Neutrophil (primary cell): ENCODE data around the gene HOXA2.

Source experiments
- H3K27ac ChIP-seq: fragments of 200-600 bp; sonication (generic); 2 replicates; pipeline ENCODE4 v1.5.1; 2016; ENCODE audit warnings: mild to moderate bottlenecking, moderate library complexity
- H3K27me3 ChIP-seq: fragments of 200-600 bp; sonication (generic); 2 replicates; pipeline ENCODE4 v1.6.0; 2016; ENCODE audit warnings: mild to moderate bottlenecking
- H3K36me3 ChIP-seq: fragments of 200-600 bp; sonication (generic); 2 replicates; pipeline ENCODE4 v1.5.1; 2017
- H3K4me1 ChIP-seq, 2 experiments: fragments of 200-600 bp in 1 of 2; sonication (generic) in 1 of 2; 1 replicate in 1 of 2; 2 replicates in 1 of 2; pipeline versions ENCODE4 v1.5.1 to v1.6.1; 2013 to 2016; ENCODE audit warnings: low read depth in 1 of 2, low read length in 1 of 2, mild to moderate bottlenecking in 1 of 2, moderate library complexity in 1 of 2; ENCODE audit not compliant: control insufficient read depth in 1 of 2, insufficient read depth in 1 of 2
- H3K4me3 ChIP-seq, 2 experiments: fragments of 200-600 bp in 1 of 2; sonication (generic) in 1 of 2; 1 replicate in 1 of 2; 2 replicates in 1 of 2; pipeline ENCODE4 v1.5.1; 2013 to 2016; ENCODE audit warnings: low read depth in 1 of 2, low read length in 1 of 2, mild to moderate bottlenecking in 1 of 2, moderate library complexity in 1 of 2
- H3K9me3 ChIP-seq: fragments of 200-600 bp; sonication (generic); 2 replicates; pipeline ENCODE4 v1.5.1; 2016
- CTCF ChIP-seq: fragments of 200-600 bp; sonication (generic); IDR thresholded peaks from 2 replicates; pipeline ENCODE4 v1.5.1; 2016; ENCODE audit warnings: antibody characterized with exemption

Gene HOXA2

GRCh38 chr7:27132978-27133377, 30.5 kb upstream of the HOXA2 start:
- Histone ChIP-seq H3K4me3 (no peak overlapping the region), H3K36me3 (no peaks in the 10 kb centered on the region), H3K27ac (no peak overlapping the region), H3K9me3 (no peaks in the 10 kb centered on the region), H3K27me3 (peaks cover 63% of the 10 kb centered on the region), H3K4me1 (peaks cover 25 to 31% of the 10 kb centered on the region in 2 experiments)
- no peak for TF ChIP-seq CTCF

- no peak overlapping the region for H3K27ac ChIP-seq
- no peaks in the 10 kb centered on the region for H3K9me3 ChIP-seq
- H3K4me3 ChIP-seq, result no peak overlapping the region
- peaks cover 63% of the 10 kb centered on the region for H3K27me3 ChIP-seq
- no peak for TF ChIP-seq CTCF
- peaks cover 25 to 31% of the 10 kb centered on the region in 2 experiments for H3K4me1 ChIP-seq
- no peaks in the 10 kb centered on the region for H3K36me3 ChIP-seq
Observed at GRCh38 chr7:27132214-27132613, 29.7 kb upstream of the HOXA2 start.

- Histone ChIP-seq H3K4me1 (peaks cover 25 to 31% of the 10 kb centered on the region in 2 experiments), H3K4me3 (peak overlapping the region; percentile 66 to 81), H3K9me3 (no peaks in the 10 kb centered on the region), H3K27ac (peak overlapping the region; percentile 77), H3K27me3 (peaks cover 63% of the 10 kb centered on the region), H3K36me3 (no peaks in the 10 kb centered on the region)
- no peak for TF ChIP-seq CTCF
Observed at GRCh38 chr7:27131390-27131819, 28.9 kb upstream of the HOXA2 start.

- H3K36me3 ChIP-seq, result no peaks in the 10 kb centered on the region
- TF ChIP-seq CTCF, result peak; percentile 10
- H3K9me3 ChIP-seq, result no peaks in the 10 kb centered on the region
- H3K4me1 ChIP-seq, result peaks cover 25 to 28% of the 10 kb centered on the region in 2 experiments
- H3K27ac ChIP-seq, result peak within 1 kb of the TSS; percentile 77
- peak within 1 kb of the TSS; percentile 66 to 81 for H3K4me3 ChIP-seq
- peaks cover 63% of the 10 kb centered on the region for H3K27me3 ChIP-seq
Observed at GRCh38 chr7:27130540-27131389, 28.3 kb upstream of the HOXA2 start, which contains the start of gene HOXA4. Gene HOXA4, minus strand, starts transcription at chr7:27130757. Its CDS starts 24 bp downstream, at chr7:27130733.

GRCh38 chr7:27129729-27130539, 27.5 kb upstream of the HOXA2 start:
- no peak for TF ChIP-seq CTCF
- Histone ChIP-seq H3K4me3 (peak overlapping the region; percentile 66 to 81), H3K27ac (peak overlapping the region; percentile 77), H3K36me3 (no peaks in the 10 kb centered on the region), H3K9me3 (no peaks in the 10 kb centered on the region), H3K27me3 (peaks cover 62% of the 10 kb centered on the region), H3K4me1 (peaks cover 17 to 20% of the 10 kb centered on the region in 2 experiments)
